Measurements from ENCODE around the gene MAP7.

The MAP7 gene

DNA sequence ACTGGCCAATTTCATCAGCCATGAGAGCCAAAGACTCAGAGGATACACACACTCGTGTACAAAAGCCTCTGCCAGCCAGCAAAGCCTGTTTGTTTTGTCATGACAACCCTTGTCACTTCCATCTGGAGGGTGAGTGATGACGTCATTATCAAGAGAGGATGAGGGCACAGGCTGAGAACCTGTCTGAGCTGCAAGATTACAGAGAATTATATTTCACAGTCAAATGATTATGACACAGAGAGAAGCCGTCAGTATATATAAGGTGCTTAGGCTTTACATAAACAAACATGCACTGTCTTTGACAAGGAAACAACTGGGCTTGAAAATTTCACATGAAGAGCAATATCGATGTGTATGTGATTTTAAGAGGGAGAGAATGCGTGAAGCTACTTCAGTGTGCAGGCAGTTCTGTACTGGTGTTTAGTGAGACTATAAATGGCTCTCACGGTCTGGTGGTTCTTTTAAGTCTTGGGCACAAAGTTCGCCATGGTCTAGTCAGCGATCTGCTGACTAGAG, 224.1 kb downstream of the MAP7 start:
- TF ChIP-seq, protein P1, sequence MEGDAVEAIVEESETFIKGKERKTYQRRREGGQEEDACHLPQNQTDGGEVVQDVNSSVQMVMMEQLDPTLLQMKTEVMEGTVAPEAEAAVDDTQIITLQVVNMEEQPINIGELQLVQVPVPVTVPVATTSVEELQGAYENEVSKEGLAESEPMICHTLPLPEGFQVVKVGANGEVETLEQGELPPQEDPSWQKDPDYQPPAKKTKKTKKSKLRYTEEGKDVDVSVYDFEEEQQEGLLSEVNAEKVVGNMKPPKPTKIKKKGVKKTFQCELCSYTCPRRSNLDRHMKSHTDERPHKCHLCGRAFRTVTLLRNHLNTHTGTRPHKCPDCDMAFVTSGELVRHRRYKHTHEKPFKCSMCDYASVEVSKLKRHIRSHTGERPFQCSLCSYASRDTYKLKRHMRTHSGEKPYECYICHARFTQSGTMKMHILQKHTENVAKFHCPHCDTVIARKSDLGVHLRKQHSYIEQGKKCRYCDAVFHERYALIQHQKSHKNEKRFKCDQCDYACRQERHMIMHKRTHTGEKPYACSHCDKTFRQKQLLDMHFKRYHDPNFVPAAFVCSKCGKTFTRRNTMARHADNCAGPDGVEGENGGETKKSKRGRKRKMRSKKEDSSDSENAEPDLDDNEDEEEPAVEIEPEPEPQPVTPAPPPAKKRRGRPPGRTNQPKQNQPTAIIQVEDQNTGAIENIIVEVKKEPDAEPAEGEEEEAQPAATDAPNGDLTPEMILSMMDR (IDR thresholded peaks at IDR 0.05; ENCODE audit: extremely low read depth, insufficient read depth, missing control alignments): no peak
- in situ Hi-C loops (cut with MboI; ENCODE audit: low pct_unique_long_range_greater_than_20kb, low sequenced_read_pairs, unreplicated experiment): no loop called here
- DNase-seq (ENCODE audit: low spot score): no peak

GRCh38 chr6:136324686-136325380, 225.4 kb downstream of the MAP7 start:
- TF ChIP-seq, protein P1 (IDR thresholded peaks at IDR 0.05; ENCODE audit: extremely low read depth, insufficient read depth, missing control alignments): no peak
- DNase-seq (ENCODE audit: low spot score): no peak
- in situ Hi-C loops (cut with MboI; ENCODE audit: low pct_unique_long_range_greater_than_20kb, low sequenced_read_pairs, unreplicated experiment): no loop called here

DNA sequence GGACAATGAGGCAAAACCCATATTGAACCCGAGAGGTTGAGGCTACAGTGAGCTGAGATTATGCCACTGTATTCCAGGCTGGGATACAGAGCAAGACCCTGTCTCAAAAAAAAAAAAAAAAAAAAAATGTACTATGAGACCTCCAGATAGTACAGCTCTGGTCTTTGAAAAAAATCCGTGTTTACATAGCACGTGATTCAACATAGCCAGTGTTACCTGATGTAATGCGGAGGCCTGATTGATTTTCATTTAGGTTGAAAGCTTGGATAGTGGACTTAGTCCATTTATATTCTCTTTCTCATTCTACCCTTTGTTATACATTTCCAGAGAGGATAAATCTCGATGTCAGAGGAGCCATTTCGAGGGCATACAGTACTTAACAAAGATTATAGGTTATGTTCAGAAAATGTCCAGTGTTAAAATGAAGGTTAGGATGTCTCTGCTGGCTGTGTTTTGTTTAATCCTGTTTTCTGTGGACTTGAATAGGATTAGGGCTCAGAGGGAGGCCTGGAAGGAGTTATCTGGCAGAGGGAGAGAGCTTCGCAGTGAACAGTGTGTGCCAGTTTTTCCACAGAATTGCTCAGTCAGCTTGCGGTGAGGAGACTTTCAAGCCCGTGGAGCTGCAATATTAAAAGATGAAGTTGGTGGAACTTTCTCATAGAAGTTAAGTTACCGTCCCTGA, 226.7 kb downstream of the MAP7 start:
- TF ChIP-seq, protein P1 (IDR thresholded peaks at IDR 0.05; ENCODE audit: extremely low read depth, insufficient read depth, missing control alignments): no peak
- in situ Hi-C loops (cut with MboI; ENCODE audit: low pct_unique_long_range_greater_than_20kb, low sequenced_read_pairs, unreplicated experiment): no loop called here
- DNase-seq (ENCODE audit: low spot score): no peak

DNA sequence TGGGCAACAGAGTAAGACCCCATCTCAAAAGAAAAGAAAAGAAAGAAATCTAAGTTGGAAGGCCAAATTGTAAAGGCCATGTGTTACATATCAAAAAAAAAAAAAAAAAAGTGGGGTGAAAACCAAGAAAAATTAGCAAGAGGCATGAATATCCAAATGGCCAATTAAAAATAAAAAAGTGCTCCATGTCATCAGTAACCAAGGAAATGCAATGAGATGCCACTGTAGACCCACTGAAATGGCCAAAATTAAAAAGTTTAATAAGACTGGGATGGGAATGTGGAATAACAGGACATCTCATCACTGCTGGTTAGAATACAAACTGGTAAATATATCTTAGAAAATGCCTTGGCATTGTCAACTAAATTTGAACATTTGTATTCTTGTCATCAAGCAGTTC, 230.5 kb downstream of the MAP7 start:
- no peak for DNase-seq (ENCODE audit: low spot score)
- TF ChIP-seq, protein P1 (IDR thresholded peaks at IDR 0.05; ENCODE audit: extremely low read depth, insufficient read depth, missing control alignments): no peak
- in situ Hi-C loops (cut with MboI; ENCODE audit: low pct_unique_long_range_greater_than_20kb, low sequenced_read_pairs, unreplicated experiment): no loop called here

DNA sequence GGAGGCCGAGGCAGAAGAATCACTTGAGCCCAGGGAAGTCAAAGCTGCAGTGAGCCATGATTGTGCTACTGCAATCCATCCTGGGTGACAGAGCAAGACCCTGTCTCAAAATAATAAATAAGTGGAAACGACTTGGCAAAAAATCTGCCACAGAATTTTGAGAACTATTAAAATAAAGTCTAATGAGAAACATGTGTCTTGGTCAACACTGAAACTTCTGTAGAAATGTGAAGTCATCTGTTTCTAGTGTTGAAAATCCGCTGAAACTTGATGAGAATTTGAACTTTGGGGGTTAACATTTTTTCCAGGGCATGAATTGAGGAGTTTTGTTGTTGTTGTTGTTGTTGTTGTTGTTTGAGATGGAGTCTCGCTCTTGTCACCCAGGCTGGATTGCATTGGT, 231.5 kb downstream of the MAP7 start:
- TF ChIP-seq, protein P1 (IDR thresholded peaks at IDR 0.05; ENCODE audit: extremely low read depth, insufficient read depth, missing control alignments): no peak
- no peak for DNase-seq (ENCODE audit: low spot score)
- in situ Hi-C loops (cut with MboI; ENCODE audit: low pct_unique_long_range_greater_than_20kb, low sequenced_read_pairs, unreplicated experiment): no loop called here

DNA sequence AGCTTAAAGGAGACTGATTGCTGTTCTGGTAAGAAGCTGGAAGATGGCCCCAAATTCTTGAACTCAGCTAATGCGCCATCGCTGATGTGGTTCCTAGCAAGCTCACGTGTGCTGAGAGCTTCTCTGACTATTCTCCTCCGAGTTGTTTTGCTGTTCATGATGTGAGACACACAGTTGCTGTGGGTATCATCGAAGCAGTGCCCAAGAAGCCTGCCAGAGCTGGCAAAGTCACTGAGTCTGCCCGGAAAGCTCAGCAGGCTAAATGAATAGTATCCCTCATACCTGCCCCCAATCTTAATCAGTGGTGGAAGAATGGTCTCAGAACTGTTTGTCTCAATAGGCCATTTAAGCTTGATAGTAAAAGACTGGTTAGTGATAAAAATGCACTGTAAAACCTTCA, 232.3 kb downstream of the MAP7 start:
- in situ Hi-C loops (cut with MboI; ENCODE audit: low pct_unique_long_range_greater_than_20kb, low sequenced_read_pairs, unreplicated experiment): no loop called here
- TF ChIP-seq, protein P1 (IDR thresholded peaks at IDR 0.05; ENCODE audit: extremely low read depth, insufficient read depth, missing control alignments): no peak
- no peak for DNase-seq (ENCODE audit: low spot score)

All from GM13977 (cell line).